ENCODE results near the gene PLCD3. TPM values are rescaled to one million over a fixed set of nuclear protein-coding genes. Genes with fewer than 3 reads are reported as not detected.

The PLCD3 gene
- total and polyA plus RNA-seq, 2 of the 8 experiments (the other 6 are each of a cell fraction or from before 2014, with no cell fraction given), result 26.5 to 48.1 TPM

DNA sequence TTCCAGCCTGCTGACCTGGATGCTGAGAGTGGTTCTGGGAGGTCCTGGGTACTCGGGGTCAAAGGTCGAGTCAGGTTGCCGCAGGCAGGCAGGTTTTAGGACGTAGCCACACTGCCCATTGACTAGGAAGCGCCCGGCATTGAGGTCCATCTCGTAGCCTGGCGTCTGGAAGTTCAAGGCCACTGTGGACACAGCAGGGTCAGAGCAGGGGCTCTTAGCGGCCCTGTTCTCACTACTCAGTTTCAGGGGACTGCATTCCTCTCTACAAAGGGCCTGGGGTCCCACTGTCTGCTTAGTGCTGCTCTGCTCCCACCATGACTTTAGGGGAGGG is 18.9 kb downstream of the PLCD3 start:
- Histone ChIP-seq H3K36me3 (ENCODE audit: control insufficient read depth in 2 of 4, insufficient read depth in 4 of 4, low read length in 3 of 4) (peaks cover 0 to 9% (median under 1%) of the 10 kb centered on the region in 4 experiments; a peak in 2 of 8 replicates), H4K20me1 (replicated peaks in 1 of 2; ENCODE audit: control insufficient read depth in 1 of 2, insufficient read depth in 2 of 2, low read length in 2 of 2) (peaks cover 2 to 3% of the 10 kb centered on the region in 2 experiments), H3K9me3 (ENCODE audit: insufficient read depth in 2 of 2, low read depth in 1 of 2, low read length in 1 of 2) (no peaks in the 10 kb centered on the region), H4K5ac (ENCODE audit: insufficient read length, low read depth, low read length) (no peak overlapping the region), H3K23me2 (ENCODE audit: low read depth, low read length) (no peaks in the 10 kb centered on the region), H3K4ac (replicated peaks; ENCODE audit: insufficient read length, low read depth, low read length) (no peak overlapping the region), H2BK20ac (ENCODE audit: low read length) (no peak overlapping the region), H3K79me1 (ENCODE audit: low read depth, low read length) (no peaks in the 10 kb centered on the region; the same call in 1 of the 2 replicates), H2BK120ac (replicated peaks; ENCODE audit: low read depth, low read length) (no peak overlapping the region), H2BK5ac (ENCODE audit: low read depth, low read length) (peak overlapping the region; percentile 7; the same call in 1 of the 2 replicates), H2AFZ (ENCODE audit: low read length) (no peak overlapping the region), H3K14ac (ENCODE audit: insufficient read length) (no peak overlapping the region), H3K27ac (ENCODE audit: low read depth, low read length) (no peak overlapping the region), H3K27me3 (replicated peaks in 1 of 4; ENCODE audit: control insufficient read depth in 3 of 4, extremely low read depth in 1 of 4, insufficient read depth in 3 of 4, low read length in 3 of 4) (no peaks in the 10 kb centered on the region), H3K79me2 (ENCODE audit: control insufficient read depth in 1 of 2, insufficient read depth in 2 of 2, low read length in 2 of 2) (no peaks in the 10 kb centered on the region), H3K9ac (replicated peaks in 1 of 4; ENCODE audit: extremely low read depth in 1 of 4, low read depth in 3 of 4, low read length in 3 of 4) (no peak overlapping the region), H3K4me2 (ENCODE audit: insufficient read depth in 1 of 2, low read depth in 2 of 2, low read length in 2 of 2) (no peak overlapping the region), H4K91ac (replicated peaks; ENCODE audit: insufficient read length, low read length) (no peak overlapping the region), H3K4me1 (replicated peaks in 1 of 4; ENCODE audit: control insufficient read depth in 3 of 4, insufficient read depth in 4 of 4, low read length in 3 of 4) (peaks cover 0 to 9% (median 4%) of the 10 kb centered on the region in 4 experiments; a peak in 3 of 7 replicates), H2AK5ac (ENCODE audit: low read depth, low read length) (no peak overlapping the region), H3K4me3 (ENCODE audit: extremely low read depth in 1 of 4, insufficient read depth in 2 of 4, low read depth in 3 of 4, low read length in 4 of 4) (no peak overlapping the region), H4K8ac (ENCODE audit: extremely low read depth, insufficient read depth, low read length) (peak overlapping the region; percentile 60; the same call in 1 of the 2 replicates), H3K18ac (ENCODE audit: extremely low read depth, low read length) (no peak overlapping the region), H3K23ac (ENCODE audit: insufficient read length) (no peak overlapping the region), H2BK12ac (ENCODE audit: low read depth, low read length) (no peak overlapping the region), H2BK15ac (ENCODE audit: low read length) (no peak overlapping the region), H3K56ac (replicated peaks; ENCODE audit: insufficient read length, low read depth, low read length) (no peak overlapping the region)
- FAIRE-seq, result no peak
- no peak for TF ChIP-seq SIRT6 (IDR thresholded peaks at IDR 0.05; ENCODE audit: low read length)
- no peak for TF ChIP-seq TEAD4 (IDR thresholded peaks at IDR 0.05; ENCODE audit: low read depth, low read length)
- no peak for TF ChIP-seq POLR2A (IDR thresholded peaks at IDR 0.05; ENCODE audit: control extremely low read depth in 1 of 2, low read depth in 2 of 2, low read length in 2 of 2)
- no peak for TF ChIP-seq GABPA (IDR thresholded peaks at IDR 0.05; ENCODE audit: borderline replicate concordance, insufficient read depth, low read length)
- TF ChIP-seq YY1 (IDR thresholded peaks at IDR 0.05; ENCODE audit: low read depth, low read length), result no peak
- no peak for TF ChIP-seq CREB1 (IDR thresholded peaks at IDR 0.05)
- no peak for TF ChIP-seq JUND (IDR thresholded peaks at IDR 0.05; ENCODE audit: low read length)
- POLR2A ChIA-PET (ENCODE audit: partially characterized antibody), result no interaction called here
- CTCF ChIA-PET (ENCODE audit: partially characterized antibody), result interaction anchor here (0.5 to 3.4 kb wide), 7 partner anchors 14 to 782 kb away, joined by 3 to 25 read pairs (median 6); partner anchors contain the start of genes ACBD4 and PLCD3
- DNase-seq (ENCODE audit: low read depth in 1 of 2, low spot score in 2 of 2), result no peak
- WGBS, 2 experiments (ENCODE audit: extremely low coverage in 1 of 2, insufficient coverage in 1 of 2, insufficient read length in 1 of 2, insufficient replicate concordance in 2 of 2, low coverage in 1 of 2, low lambda C conversion rate in 2 of 2, missing lambda C conversion rate in 1 of 2), result 89% methylated on average over 9 of the region's 9 CpGs; no CpG with 5 or more reads in 1 of the 2 experiments
